Ishikawa (cell line): ENCODE measurements around the gene SLC9A1.

Experiments
- CEBPB ChIP-seq: IDR thresholded peaks from 2 replicates; pipeline ENCODE4 v1.6.1; 2012
- REST ChIP-seq: IDR thresholded peaks from 2 replicates; pipeline ENCODE4 v1.6.1; 2012; ENCODE audit warnings: low read depth, mild to moderate bottlenecking

- TF ChIP-seq CEBPB: no peak
- no peak for TF ChIP-seq REST
Measured at GRCh38 chr1:27129225-27129624, 25.7 kb downstream of the SLC9A1 start.
